Peyer's patch (tissue), 4 donors: ENCODE data around the gene PIPOX. TPM values are rescaled to one million over a fixed set of nuclear protein-coding genes. Genes with fewer than 3 reads are reported as not detected.

ENCODE experiments used
- DNase-seq, 3 donors: peaks; one replicate each; pipeline ENCODE4 v3.0.0-alpha.2; 2017 to 2019
- H3K27ac ChIP-seq, 4 donors: fragments of 200-600 bp; sonication (generic); one replicate each; pipeline ENCODE4 v1.5.1; 2016 to 2019
- H3K27me3 ChIP-seq, 2 donors: fragments of 200-600 bp; sonication (generic); one replicate each; pipeline ENCODE4 v1.5.1; 2019
- H3K36me3 ChIP-seq, 3 donors: fragments of 200-600 bp; sonication (generic); one replicate each; pipeline ENCODE4 v1.5.1; 2016 to 2019
- H3K4me1 ChIP-seq, 4 donors: fragments of 200-600 bp; sonication (generic); one replicate each; pipeline ENCODE4 v1.5.1; 2016 to 2019
- H3K4me3 ChIP-seq, 4 donors: fragments of 200-600 bp; sonication (generic); 1 replicate in 3 of 4; 2 replicates in 1 of 4; pipeline ENCODE4 v1.5.1; 2016 to 2019; ENCODE audit warnings: mild to moderate bottlenecking in 1 of 4
- H3K9me3 ChIP-seq, 4 donors: fragments of 200-600 bp; sonication (generic); one replicate each; pipeline ENCODE4 v1.5.1; 2016 to 2019; ENCODE audit warnings: mild to moderate bottlenecking in 1 of 4
- CTCF ChIP-seq, 6 experiments: fragments of 450-650 bp in 4 of 6; fragments of 200-600 bp in 2 of 6; sonication (generic) in 1 of 6; IDR thresholded peaks; one replicate each; pipeline ENCODE4 v1.5.1; 2017 to 2019; ENCODE audit warnings: antibody characterized with exemption in 6 of 6, mild to moderate bottlenecking in 3 of 6, moderate library complexity in 1 of 6
- POLR2A ChIP-seq, 2 donors: fragments of 450-650 bp; IDR thresholded peaks; one replicate each; pipeline ENCODE4 v1.5.1; 2017; ENCODE audit warnings: antibody characterized with exemption in 2 of 2, mild to moderate bottlenecking in 2 of 2, moderate library complexity in 2 of 2
- total RNA-seq, 4 donors: library from RNA; depleted of rRNA; stranded (reverse); fragments of >200 nt; gene quantifications; one replicate each; pipeline ENCODE4 v1.1.0, GENCODE V29; 2016

PIPOX gene
- total RNA-seq, 4 donors from 2014 or later = 3.2 to 5.2 (median 4.8) TPM; not detected in 1

GRCh38 chr17:29012535-29012934, 30.4 kb upstream of the PIPOX start:
- Histone ChIP-seq H3K4me3 (no peak overlapping the region), H3K27me3 (no peaks in the 10 kb centered on the region), H3K36me3 (no peaks in the 10 kb centered on the region), H3K27ac (no peak overlapping the region), H3K4me1 (no peaks in the 10 kb centered on the region), H3K9me3 (no peaks in the 10 kb centered on the region)
- TF ChIP-seq CTCF (IDR thresholded peaks at IDR 0.05) (no peak), POLR2A (IDR thresholded peaks at IDR 0.05) (no peak)
- no peak for DNase-seq

- H3K27me3 ChIP-seq = no peaks in the 10 kb centered on the region
- H3K27ac ChIP-seq = no peak overlapping the region
- no peak overlapping the region for H3K4me3 ChIP-seq
- no peak for TF ChIP-seq CTCF (IDR thresholded peaks at IDR 0.05)
- no peak for TF ChIP-seq POLR2A (IDR thresholded peaks at IDR 0.05)
- peaks cover 0 to 3% (median under 1%) of the 10 kb centered on the region in 4 donors for H3K4me1 ChIP-seq
- no peak for DNase-seq
- no peaks in the 10 kb centered on the region for H3K36me3 ChIP-seq
- H3K9me3 ChIP-seq = no peaks in the 10 kb centered on the region
Observed at GRCh38 chr17:29014716-29015115, 28.2 kb upstream of the PIPOX start.

- H3K4me3 ChIP-seq = no peak overlapping the region
- H3K4me1 ChIP-seq = peaks cover 0 to 8% (median 4%) of the 10 kb centered on the region in 4 donors
- TF ChIP-seq CTCF (IDR thresholded peaks at IDR 0.05) = no peak
- no peak for TF ChIP-seq POLR2A (IDR thresholded peaks at IDR 0.05)
- no peaks in the 10 kb centered on the region for H3K36me3 ChIP-seq
- H3K9me3 ChIP-seq = no peaks in the 10 kb centered on the region
- H3K27ac ChIP-seq = no peak overlapping the region
- no peak for DNase-seq
- H3K27me3 ChIP-seq = no peaks in the 10 kb centered on the region
Observed at GRCh38 chr17:29016345-29017210, 26.4 kb upstream of the PIPOX start.

GRCh38 chr17:29018788-29019474, 24.0 kb upstream of the PIPOX start:
- H3K27me3 ChIP-seq = no peaks in the 10 kb centered on the region
- peaks cover 0 to 8% (median 4%) of the 10 kb centered on the region in 4 donors for H3K4me1 ChIP-seq
- H3K9me3 ChIP-seq = no peaks in the 10 kb centered on the region
- H3K36me3 ChIP-seq = no peaks in the 10 kb centered on the region
- DNase-seq = no peak
- no peak overlapping the region for H3K4me3 ChIP-seq
- TF ChIP-seq CTCF (IDR thresholded peaks at IDR 0.05) = no peak
- TF ChIP-seq POLR2A (IDR thresholded peaks at IDR 0.05) = no peak
- no peak overlapping the region for H3K27ac ChIP-seq

GRCh38 chr17:29019475-29020181, 23.3 kb upstream of the PIPOX start:
- Histone ChIP-seq H3K9me3 (no peaks in the 10 kb centered on the region), H3K4me1 (peaks cover 0 to 8% (median 4%) of the 10 kb centered on the region in 4 donors), H3K36me3 (no peaks in the 10 kb centered on the region), H3K27ac (no peak overlapping the region), H3K4me3 (peak overlapping the region in 2 of 4 donors; percentile 14 to 16), H3K27me3 (no peaks in the 10 kb centered on the region)
- no peak for TF ChIP-seq POLR2A (IDR thresholded peaks at IDR 0.05)
- TF ChIP-seq CTCF (IDR thresholded peaks at IDR 0.05) = no peak
- no peak for DNase-seq
